ENCODE measurements around the gene TYMP.

DNA sequence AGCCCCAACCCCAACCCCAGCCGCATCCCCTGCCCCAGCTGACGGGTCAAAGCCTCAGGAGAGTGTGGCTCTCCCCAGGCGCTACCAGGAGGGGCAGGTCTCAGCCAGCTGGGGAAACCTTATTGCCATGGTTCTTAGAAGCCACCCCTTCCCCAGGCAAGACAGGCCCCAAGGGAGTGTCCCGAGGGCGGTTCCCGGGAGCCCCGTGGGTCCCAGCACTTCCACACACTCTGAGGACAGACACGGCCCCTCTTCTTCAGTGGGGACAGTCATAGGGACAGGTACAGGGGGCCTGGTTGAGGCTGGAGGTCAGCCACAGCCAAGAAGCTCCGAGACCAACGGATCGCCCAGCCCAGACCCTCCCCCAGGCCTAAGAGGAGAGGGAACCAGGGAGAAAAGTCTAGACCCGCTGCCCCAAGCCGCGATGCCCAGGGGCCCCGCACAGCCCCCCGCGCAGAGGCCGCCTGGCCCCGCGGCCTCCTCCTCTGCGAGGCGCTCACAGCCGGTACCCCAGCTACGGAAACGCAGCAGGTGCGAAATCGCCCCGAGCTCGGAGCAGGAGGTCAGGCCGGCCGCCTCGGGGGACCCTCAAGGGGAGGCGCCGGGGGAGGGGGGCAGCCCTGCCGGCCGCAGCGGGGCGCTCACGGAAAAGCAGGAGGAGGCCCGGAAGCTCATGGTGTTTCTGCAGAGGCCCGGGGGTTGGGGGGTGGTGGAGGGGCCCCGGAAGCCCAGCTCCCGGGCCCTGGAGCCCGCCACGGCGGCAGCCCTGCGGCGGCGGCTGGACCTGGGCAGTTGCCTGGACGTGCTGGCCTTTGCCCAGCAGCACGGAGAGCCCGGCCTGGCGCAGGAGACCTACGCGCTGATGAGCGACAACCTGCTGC is 18.5 kb upstream of the TYMP start:
- TF ChIP-seq POLR2A (IDR thresholded peaks at IDR 0.05) = no peak
- TF ChIP-seq, protein P1, sequence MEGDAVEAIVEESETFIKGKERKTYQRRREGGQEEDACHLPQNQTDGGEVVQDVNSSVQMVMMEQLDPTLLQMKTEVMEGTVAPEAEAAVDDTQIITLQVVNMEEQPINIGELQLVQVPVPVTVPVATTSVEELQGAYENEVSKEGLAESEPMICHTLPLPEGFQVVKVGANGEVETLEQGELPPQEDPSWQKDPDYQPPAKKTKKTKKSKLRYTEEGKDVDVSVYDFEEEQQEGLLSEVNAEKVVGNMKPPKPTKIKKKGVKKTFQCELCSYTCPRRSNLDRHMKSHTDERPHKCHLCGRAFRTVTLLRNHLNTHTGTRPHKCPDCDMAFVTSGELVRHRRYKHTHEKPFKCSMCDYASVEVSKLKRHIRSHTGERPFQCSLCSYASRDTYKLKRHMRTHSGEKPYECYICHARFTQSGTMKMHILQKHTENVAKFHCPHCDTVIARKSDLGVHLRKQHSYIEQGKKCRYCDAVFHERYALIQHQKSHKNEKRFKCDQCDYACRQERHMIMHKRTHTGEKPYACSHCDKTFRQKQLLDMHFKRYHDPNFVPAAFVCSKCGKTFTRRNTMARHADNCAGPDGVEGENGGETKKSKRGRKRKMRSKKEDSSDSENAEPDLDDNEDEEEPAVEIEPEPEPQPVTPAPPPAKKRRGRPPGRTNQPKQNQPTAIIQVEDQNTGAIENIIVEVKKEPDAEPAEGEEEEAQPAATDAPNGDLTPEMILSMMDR (IDR thresholded peaks at IDR 0.05) = no peak

All from testis (tissue), 2 donors.